Caco-2 (cell line): Measurements from ENCODE around the gene TNS3. TPM values are rescaled to one million over a fixed set of nuclear protein-coding genes. Genes with fewer than 3 reads are reported as not detected.

Experiments
- BruUV-seq: library from RNA; stranded (reverse); fragments of 400-500 nt; replicated peaks from 2 replicates; lab custom pipeline; 2021; lab: Mats Ljungman, UMichigan
- CTCF ChIA-PET: fragments of 300-600 bp; sonication (Branson Sonifier 250); formaldehyde crosslinking; loops from one replicate; lab custom pipeline; 2022; ENCODE audit warnings: antibody characterized with exemption; lab: Charles Lee
- POLR2A ChIA-PET: fragments of 300-600 bp; sonication (Branson Sonifier 250); formaldehyde crosslinking; loops from one replicate; lab custom pipeline; 2022; ENCODE audit warnings: antibody characterized with exemption; lab: Charles Lee
- DNase-seq, 2 experiments: peaks; one replicate each; pipeline versions ENCODE4 v3.0.0 to v3.0.0-alpha.2; 2020 to 2022
- H3K27me3 ChIP-seq: replicated peaks from 2 replicates; pipeline ENCODE4 v1.6.0; 2011; ENCODE audit warnings: low read length; ENCODE audit not compliant: control insufficient read depth, insufficient read depth
- H3K36me3 ChIP-seq: 2 replicates; pipeline ENCODE4 v1.5.1; 2011; ENCODE audit warnings: low read length; ENCODE audit not compliant: control insufficient read depth, insufficient read depth
- H3K4me1 ChIP-seq: fragments of 250-450 bp; sonication (Bioruptor Pico); 2 replicates; pipeline ENCODE4 v1.5.1; 2020; ENCODE audit warnings: mild to moderate bottlenecking
- H3K4me3 ChIP-seq: 2 replicates; pipeline ENCODE4 v1.5.1; 2011; ENCODE audit warnings: low read depth, mild to moderate bottlenecking, control low read depth, low read length
- H3K9me3 ChIP-seq: fragments of 250-450 bp; sonication (Bioruptor Pico); 2 replicates; pipeline ENCODE4 v1.5.1; 2020; ENCODE audit warnings: mild to moderate bottlenecking, moderate library complexity
- H3K27ac Mint-ChIP-seq: one replicate; pipeline ENCODE4 v1.8.0; 2022; ENCODE audit warnings: mixed read lengths; ENCODE audit not compliant: unreplicated experiment
- H3K27me3 Mint-ChIP-seq: one replicate; pipeline ENCODE4 v1.8.0; 2022; ENCODE audit warnings: mixed read lengths; ENCODE audit not compliant: insufficient read depth, unreplicated experiment
- H3K36me3 Mint-ChIP-seq: one replicate; pipeline ENCODE4 v1.8.0; 2022; ENCODE audit warnings: mild to moderate bottlenecking, mixed read lengths; ENCODE audit not compliant: insufficient read depth, unreplicated experiment
- H3K4me1 Mint-ChIP-seq: one replicate; pipeline ENCODE4 v1.8.0; 2022; ENCODE audit warnings: low read depth, mixed read lengths; ENCODE audit not compliant: unreplicated experiment
- H3K4me3 Mint-ChIP-seq: one replicate; pipeline ENCODE4 v1.8.0; 2022; ENCODE audit warnings: mild to moderate bottlenecking, moderate library complexity, mixed read lengths; ENCODE audit not compliant: unreplicated experiment
- H3K9me3 Mint-ChIP-seq: one replicate; pipeline ENCODE4 v1.8.0; 2022; ENCODE audit warnings: mixed read lengths; ENCODE audit not compliant: unreplicated experiment
- intact Hi-C: fragments of 100-400 bp; cut with micrococcal nuclease; formaldehyde crosslinking; loops from one replicate; pipeline ENCODE4 v1.10.0; 2022; ENCODE audit not compliant: unreplicated experiment
- total RNA-seq: library from RNA; stranded (reverse); gene quantifications from 2 replicates; pipeline ENCODE4 v1.2.3, GENCODE V29; 2022
- TF ChIP-seq, protein P1 (sequence below), 2 experiments: fragments of 200-600 bp in 1 of 2; IDR thresholded peaks; 1 replicate in 1 of 2; 2 replicates in 1 of 2; pipeline versions ENCODE4 v1.5.1 to v1.8.0; 2011 to 2022; ENCODE audit warnings: antibody characterized with exemption in 1 of 2, control low read depth in 1 of 2, inconsistent platforms in 1 of 2, low read depth in 1 of 2, low read length in 1 of 2, mild to moderate bottlenecking in 1 of 2, moderate library complexity in 1 of 2; ENCODE audit not compliant: insufficient read depth in 1 of 2, severe bottlenecking in 1 of 2, unreplicated experiment in 1 of 2

TNS3 gene
- total RNA-seq, 1 experiment from 2014 or later, result 263 TPM

DNA sequence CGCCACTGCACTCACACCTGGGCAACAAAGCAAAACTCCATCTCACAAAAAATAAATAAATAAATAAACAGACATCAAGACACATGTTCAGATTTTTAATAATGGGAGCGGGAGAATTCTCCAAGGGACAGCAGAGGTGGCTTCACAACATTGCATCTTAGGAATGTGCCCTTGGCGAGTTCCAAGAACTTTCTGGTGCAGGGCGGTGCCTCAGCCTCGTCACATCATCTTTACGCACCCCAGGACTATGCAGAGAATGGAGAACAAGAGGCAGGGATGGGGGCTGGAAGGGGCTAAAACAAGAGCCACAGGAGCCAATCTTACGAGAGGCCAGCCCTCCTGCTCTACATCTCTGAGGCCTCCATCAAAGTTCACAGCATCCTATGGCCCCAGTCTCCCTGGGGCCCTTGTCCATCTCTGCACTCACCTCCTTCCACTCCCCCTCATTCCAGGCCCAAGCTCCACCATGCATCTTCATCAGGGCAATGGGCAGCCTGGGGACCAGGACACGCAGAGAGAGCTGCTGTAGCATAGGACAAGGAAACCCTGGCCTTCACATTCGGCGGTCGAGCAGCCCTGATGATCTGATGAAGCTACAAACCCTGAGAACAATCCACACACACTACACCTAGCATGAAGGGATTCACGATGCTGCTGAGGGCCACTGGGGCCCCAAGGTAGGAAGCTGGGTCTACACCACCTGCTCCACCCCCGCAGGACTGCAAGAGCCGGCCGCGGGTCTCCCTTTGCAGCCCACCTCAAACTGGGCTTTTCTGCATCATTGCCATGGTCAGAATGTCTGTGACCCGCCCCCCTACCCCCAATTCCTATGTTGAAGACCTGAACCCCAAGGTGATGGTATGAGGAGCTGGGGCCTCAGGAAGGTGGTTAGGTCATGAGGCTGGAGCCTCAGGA, 22.3 kb downstream of the TNS3 start:
- peak overlapping the region; percentile 49 for H3K4me3 Mint-ChIP-seq
- POLR2A ChIA-PET, result interaction anchor here (1.6 kb wide), 1 partner anchor 17 kb away, joined by 13 read pairs; no protein-coding TSS in a partner anchor

DNA sequence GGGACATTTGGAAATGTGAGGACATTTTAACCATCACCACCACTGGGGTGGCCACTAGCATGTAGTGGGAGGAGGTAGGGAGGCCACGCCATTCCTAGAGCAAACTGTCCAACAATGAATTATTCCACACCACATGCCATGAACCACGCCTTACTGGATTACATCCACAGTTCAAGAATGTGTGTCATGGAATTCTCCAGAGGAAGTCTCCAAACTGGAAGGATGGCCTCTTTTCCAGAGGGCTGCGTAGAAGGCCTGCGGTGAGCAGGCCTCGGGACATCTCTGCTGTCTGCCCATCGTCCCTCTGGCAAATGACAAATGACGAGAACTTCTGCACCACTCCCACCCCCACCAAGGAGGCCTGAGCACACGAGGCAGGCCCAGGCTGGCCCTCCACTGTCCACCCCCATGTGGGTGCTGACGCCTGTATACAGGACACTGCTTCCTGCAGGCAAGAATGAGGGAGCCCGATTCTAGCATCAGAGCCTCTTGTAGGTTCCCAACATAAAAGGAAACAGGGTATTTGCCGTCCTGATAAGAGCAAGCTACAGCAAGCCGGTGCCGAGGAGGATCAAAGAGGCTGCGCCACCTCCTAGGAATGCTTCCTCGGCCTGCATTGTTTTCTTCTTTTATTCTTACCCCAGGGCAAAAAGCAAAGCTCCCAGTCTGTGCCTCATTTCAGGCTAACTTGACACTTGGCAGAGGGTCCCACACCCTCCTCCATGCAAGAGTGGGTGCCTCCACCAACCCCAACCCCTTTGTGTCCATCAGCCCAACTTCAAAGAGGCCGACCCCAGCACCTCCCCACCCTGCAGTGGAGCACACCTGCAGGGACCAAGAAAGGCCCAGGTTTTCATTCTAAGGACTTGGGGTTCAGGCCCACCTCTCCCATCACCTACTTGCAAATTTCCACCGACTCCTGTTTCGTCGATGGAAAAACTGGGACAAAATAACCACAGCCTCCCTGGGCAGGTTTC, 23.9 kb downstream of the TNS3 start:
- DNase-seq, result peak; percentile 93 to 96
- Mint-ChIP-seq H3K27me3 (no peaks in the 10 kb centered on the region), H3K4me3 (peak overlapping the region; percentile 37), H3K36me3 (peaks cover 98% of the 10 kb centered on the region), H3K9me3 (no peaks in the 10 kb centered on the region), H3K27ac (peak overlapping the region; percentile 92), H3K4me1 (peaks cover 56% of the 10 kb centered on the region)
- POLR2A ChIA-PET, result interaction anchor here (0.6 to 1.6 kb wide), 3 partner anchors 18 to 225 kb away, joined by 3 to 13 read pairs (median 3); no protein-coding TSS in a partner anchor
- Histone ChIP-seq H3K4me3 (no peak overlapping the region), H3K36me3 (peaks cover 6% of the 10 kb centered on the region), H3K9me3 (no peaks in the 10 kb centered on the region), H3K27me3 (no peaks in the 10 kb centered on the region), H3K4me1 (peaks cover 81% of the 10 kb centered on the region)
- TF ChIP-seq, protein P1, sequence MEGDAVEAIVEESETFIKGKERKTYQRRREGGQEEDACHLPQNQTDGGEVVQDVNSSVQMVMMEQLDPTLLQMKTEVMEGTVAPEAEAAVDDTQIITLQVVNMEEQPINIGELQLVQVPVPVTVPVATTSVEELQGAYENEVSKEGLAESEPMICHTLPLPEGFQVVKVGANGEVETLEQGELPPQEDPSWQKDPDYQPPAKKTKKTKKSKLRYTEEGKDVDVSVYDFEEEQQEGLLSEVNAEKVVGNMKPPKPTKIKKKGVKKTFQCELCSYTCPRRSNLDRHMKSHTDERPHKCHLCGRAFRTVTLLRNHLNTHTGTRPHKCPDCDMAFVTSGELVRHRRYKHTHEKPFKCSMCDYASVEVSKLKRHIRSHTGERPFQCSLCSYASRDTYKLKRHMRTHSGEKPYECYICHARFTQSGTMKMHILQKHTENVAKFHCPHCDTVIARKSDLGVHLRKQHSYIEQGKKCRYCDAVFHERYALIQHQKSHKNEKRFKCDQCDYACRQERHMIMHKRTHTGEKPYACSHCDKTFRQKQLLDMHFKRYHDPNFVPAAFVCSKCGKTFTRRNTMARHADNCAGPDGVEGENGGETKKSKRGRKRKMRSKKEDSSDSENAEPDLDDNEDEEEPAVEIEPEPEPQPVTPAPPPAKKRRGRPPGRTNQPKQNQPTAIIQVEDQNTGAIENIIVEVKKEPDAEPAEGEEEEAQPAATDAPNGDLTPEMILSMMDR (IDR thresholded peaks at IDR 0.05; ENCODE audit: insufficient read depth in 1 of 2, low read depth in 1 of 2, low read length in 1 of 2, severe bottlenecking in 1 of 2, unreplicated experiment in 1 of 2), result peak in 1 of 2 experiments; percentile 12
- BruUV-seq, result no TSS peak
- intact Hi-C loops, result loop anchor here (1.0 to 5.0 kb wide), 5 partner anchors 11 to 261 kb away; no protein-coding TSS in a partner anchor
- CTCF ChIA-PET, result interaction anchor here (0.6 to 1.1 kb wide), 5 partner anchors 9 to 122 kb away, joined by 3 to 5 read pairs (median 3); no protein-coding TSS in a partner anchor

More for the DNA sequence above, 22.3 kb downstream of the TNS3 start:
- intact Hi-C loops, result loop anchor here (5.0 kb wide), 1 partner anchor 77 kb away; no protein-coding TSS in a partner anchor
- DNase-seq, result no peak
- BruUV-seq, result no TSS peak
- H3K9me3 Mint-ChIP-seq, result no peaks in the 10 kb centered on the region
- peaks cover 83% of the 10 kb centered on the region for H3K4me1 ChIP-seq
- no peak overlapping the region for H3K4me3 ChIP-seq
- H3K27me3 Mint-ChIP-seq, result no peaks in the 10 kb centered on the region
- peaks cover 54% of the 10 kb centered on the region for H3K4me1 Mint-ChIP-seq
- H3K27me3 ChIP-seq, result no peaks in the 10 kb centered on the region
- CTCF ChIA-PET, result interaction anchor here (0.6 kb wide), 2 partner anchors 63 to 985 kb away, joined by 3 to 8 read pairs; no protein-coding TSS in a partner anchor
- H3K36me3 ChIP-seq, result peaks cover 6% of the 10 kb centered on the region
- TF ChIP-seq, protein P1 (IDR thresholded peaks at IDR 0.05; ENCODE audit: insufficient read depth in 1 of 2, low read depth in 1 of 2, low read length in 1 of 2, severe bottlenecking in 1 of 2, unreplicated experiment in 1 of 2), result no peak
- peaks cover 100% of the 10 kb centered on the region for H3K36me3 Mint-ChIP-seq
- peak overlapping the region; percentile 92 for H3K27ac Mint-ChIP-seq
- H3K9me3 ChIP-seq, result no peaks in the 10 kb centered on the region
